Measurements from ENCODE around the gene ASRGL1.
"Not testable (repeated sequence)": the region's sequence is repeated elsewhere in the genome, so short reads cannot be mapped to it uniquely, and the experiment has no call there.

- not testable (repeated sequence) for TF ChIP-seq CTCF (IDR thresholded peaks at IDR 0.05; ENCODE audit: low read length); EZH2 (optimal IDR thresholded peaks at IDR 0.05; ENCODE audit: low read depth, low read length)
Measured at GRCh38 chr11:62326719-62327118, 10.5 kb upstream of the ASRGL1 start.

Measured in MM.1S (cell line).